ENCODE results near the gene BAZ2B. TPM values are rescaled to one million over a fixed set of nuclear protein-coding genes. Genes with fewer than 3 reads are reported as not detected.

BAZ2B gene
- total and polyA plus RNA-seq, 9 of the 15 experiments (the other 6 are each of a cell fraction or from before 2014, with no cell fraction given): 7.5 to 38.6 (median 19.8) TPM

- in situ Hi-C loops (cut with MboI): no loop called here
Observed at GRCh38 chr2:159526433-159526832, 89.9 kb downstream of the BAZ2B start.

More at GRCh38 chr2:159526433-159526832, 89.9 kb downstream of the BAZ2B start:
- no peak overlapping the region for H2AFZ ChIP-seq (ENCODE audit: low read depth, low read length)
- ChIA-PET CTCF (ENCODE audit: low intra/inter-chr PET ratio) (no interaction called here), POLR2A (no interaction called here)
- no peaks in the 10 kb centered on the region for H4K20me1 ChIP-seq (replicated peaks; ENCODE audit: control insufficient read depth, insufficient read depth, low read length)
- H3K9ac ChIP-seq (ENCODE audit: insufficient read depth in 1 of 2, low read depth in 2 of 2, low read length in 2 of 2): no peak overlapping the region
- WGBS (ENCODE audit: insufficient coverage, low coverage, missing lambda C conversion rate): 20% methylated on average over 1 of the region's 1 CpG
- H3K79me2 ChIP-seq (ENCODE audit: control insufficient read depth, insufficient read depth, low read length): no peaks in the 10 kb centered on the region
- no TSS peak for BruUV-seq (replicated peaks)
- no peaks in the 10 kb centered on the region for H3K36me3 ChIP-seq (ENCODE audit: control insufficient read depth, insufficient read depth, low read length)
- intact Hi-C loops (cut with micrococcal nuclease): no loop called here
- ATAC-seq (no peak), DNase-seq (ENCODE audit: extremely low read depth in 1 of 4, low spot score in 3 of 4) (no peak), FAIRE-seq (no peak)
- TF ChIP-seq NFIC (IDR thresholded peaks at IDR 0.05): no peak
- no peak for TF ChIP-seq ESRRA (IDR thresholded peaks at IDR 0.05; ENCODE audit: borderline replicate concordance, low read depth)
- no peak for TF ChIP-seq CHD4 (IDR thresholded peaks at IDR 0.05; ENCODE audit: insufficient read depth, insufficient replicate concordance, low read depth, low read length, poor library complexity, severe bottlenecking)
- no peak for TF ChIP-seq NFIX (CRISPR knock-in tag; IDR thresholded peaks at IDR 0.05; ENCODE audit: low read depth)
- no peak for TF ChIP-seq SMARCE1 (IDR thresholded peaks at IDR 0.05)
- no peak for TF ChIP-seq ZNF639 (CRISPR knock-in tag; conservative IDR thresholded peaks at IDR 0.05 in 1 of 2, IDR thresholded peaks at IDR 0.05 in 1 of 2)
- TF ChIP-seq ZNF696 (CRISPR knock-in tag; conservative IDR thresholded peaks at IDR 0.05): no peak
- no peak for TF ChIP-seq ZNF347 (CRISPR knock-in tag; IDR thresholded peaks at IDR 0.05; ENCODE audit: low read depth)
- TF ChIP-seq PTRF (tag; IDR thresholded peaks at IDR 0.05): no peak
- TF ChIP-seq ZNF592 (IDR thresholded peaks at IDR 0.05): no peak
- H3K27ac ChIP-seq (ENCODE audit: extremely low read depth, low read depth, low read length): no peak overlapping the region
- H3K9me1 ChIP-seq (ENCODE audit: control insufficient read depth, insufficient read depth, low read length): no peaks in the 10 kb centered on the region
- no peak overlapping the region for H3K4me3 ChIP-seq
- no peaks in the 10 kb centered on the region for H3K27me3 ChIP-seq (ENCODE audit: control insufficient read depth in 2 of 2, insufficient read depth in 2 of 2, low read length in 2 of 2)
- no peaks in the 10 kb centered on the region for H3K9me3 ChIP-seq (replicated peaks; ENCODE audit: control insufficient read depth, insufficient read depth, low read depth, low read length)
- H3K4me2 ChIP-seq (ENCODE audit: insufficient read depth, low read length): no peak overlapping the region
- no peaks in the 10 kb centered on the region for H3K4me1 ChIP-seq (replicated peaks in 1 of 2; ENCODE audit: control insufficient read depth in 2 of 2, insufficient read depth in 2 of 2, low read length in 2 of 2)

Measured in K562 (cell line).